IPS DF 4.7 (cell line): Measurements from ENCODE around the gene NAV1.
"Not testable (repeated sequence)": the region's sequence is repeated elsewhere in the genome, so short reads cannot be mapped to it uniquely, and the experiment has no call there.

ENCODE experiments used
- DNase-seq: peaks from one replicate; pipeline ENCODE4 v3.0.0-alpha.2; 2013; ENCODE audit warnings: low spot score; ENCODE audit errors: extremely low read depth

NAV1 gene

GRCh38 chr1:201520046-201520575 lies 18.8 kb upstream of the NAV1 start:
- DNase-seq = not testable (repeated sequence)

- no peak for DNase-seq
These were observed 13.6 kb upstream of the NAV1 start for GRCh38 chr1:201525193-201525778.

GRCh38 chr1:201527879-201528278 lies 11.0 kb upstream of the NAV1 start:
- DNase-seq = no peak

- DNase-seq = no peak
These were observed 10.2 kb upstream of the NAV1 start for GRCh38 chr1:201528631-201529252.

- peak; percentile 62 for DNase-seq
These were observed 8.0 kb upstream of the NAV1 start for GRCh38 chr1:201530741-201531531.

GRCh38 chr1:201531551-201532425 lies 7.1 kb upstream of the NAV1 start:
- no peak for DNase-seq

- DNase-seq = no peak
These were observed 5.1 kb upstream of the NAV1 start for GRCh38 chr1:201533836-201534235.

- DNase-seq = no peak
These were observed 3.6 kb upstream of the NAV1 start for GRCh38 chr1:201535046-201535918.

GRCh38 chr1:201535919-201536245 lies 3.0 kb upstream of the NAV1 start:
- DNase-seq = no peak

- DNase-seq = no peak
These were observed 2.4 kb upstream of the NAV1 start for GRCh38 chr1:201536558-201536957.

GRCh38 chr1:201537028-201537427 lies 1.9 kb upstream of the NAV1 start:
- DNase-seq = no peak

- no peak for DNase-seq
These were observed 1.5 kb upstream of the NAV1 start for GRCh38 chr1:201537467-201537866.

- DNase-seq = no peak
These were observed 876 bp upstream of the NAV1 start for GRCh38 chr1:201537891-201538611.

GRCh38 chr1:201539561-201540431 lies 869 bp downstream of the NAV1 start:
- no peak for DNase-seq

GRCh38 chr1:201540846-201541735 lies 2.2 kb downstream of the NAV1 start:
- DNase-seq = no peak

GRCh38 chr1:201542309-201543035 lies 3.5 kb downstream of the NAV1 start:
- no peak for DNase-seq
